Measurements from ENCODE around the gene GPR55. TPM values are rescaled to one million over a fixed set of nuclear protein-coding genes. Genes with fewer than 3 reads are reported as not detected.

Gene GPR55
- total RNA-seq, 1 experiment from 2014 or later, result not detected

DNA sequence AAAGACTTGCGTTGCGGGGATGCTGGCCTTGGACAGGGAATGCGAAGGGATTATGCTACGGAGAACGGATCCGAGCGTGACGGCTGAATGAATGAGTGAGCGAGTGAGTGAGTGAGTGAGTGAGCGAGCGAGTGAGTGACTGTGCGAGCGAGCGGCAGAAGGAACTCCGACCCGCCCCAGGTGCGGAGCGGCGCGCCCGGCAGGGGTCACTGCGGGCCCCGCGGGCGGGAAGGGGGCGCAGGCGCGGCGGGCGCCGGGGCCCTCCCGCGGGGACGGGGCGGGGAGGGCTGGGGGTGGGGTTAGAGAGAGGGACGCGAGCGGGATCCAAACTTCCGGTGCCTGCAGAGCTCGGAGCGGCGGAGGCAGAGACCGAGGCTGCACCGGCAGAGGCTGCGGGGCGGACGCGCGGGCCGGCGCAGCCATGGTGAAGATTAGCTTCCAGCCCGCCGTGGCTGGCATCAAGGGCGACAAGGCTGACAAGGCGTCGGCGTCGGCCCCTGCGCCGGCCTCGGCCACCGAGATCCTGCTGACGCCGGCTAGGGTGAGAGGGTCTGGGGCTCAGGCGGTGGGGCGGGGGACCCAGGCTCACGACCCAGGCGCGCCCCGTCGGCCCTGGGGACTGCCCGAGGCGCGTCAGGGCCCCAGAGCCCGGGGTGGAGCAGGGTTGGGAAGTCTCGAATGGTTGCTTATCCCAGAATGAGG is 60.3 kb downstream of the GPR55 start, which contains the start of gene ITM2C:
Gene ITM2C, plus strand, starts transcription at position 338 of the 702 bp plus-strand sequence. Its CDS starts 84 bp downstream, at position 422.
- CTCF ChIA-PET, result interaction anchor here (0.7 kb wide), 1 partner anchor 247 kb away, joined by 3 read pairs; no protein-coding TSS in a partner anchor

DNA sequence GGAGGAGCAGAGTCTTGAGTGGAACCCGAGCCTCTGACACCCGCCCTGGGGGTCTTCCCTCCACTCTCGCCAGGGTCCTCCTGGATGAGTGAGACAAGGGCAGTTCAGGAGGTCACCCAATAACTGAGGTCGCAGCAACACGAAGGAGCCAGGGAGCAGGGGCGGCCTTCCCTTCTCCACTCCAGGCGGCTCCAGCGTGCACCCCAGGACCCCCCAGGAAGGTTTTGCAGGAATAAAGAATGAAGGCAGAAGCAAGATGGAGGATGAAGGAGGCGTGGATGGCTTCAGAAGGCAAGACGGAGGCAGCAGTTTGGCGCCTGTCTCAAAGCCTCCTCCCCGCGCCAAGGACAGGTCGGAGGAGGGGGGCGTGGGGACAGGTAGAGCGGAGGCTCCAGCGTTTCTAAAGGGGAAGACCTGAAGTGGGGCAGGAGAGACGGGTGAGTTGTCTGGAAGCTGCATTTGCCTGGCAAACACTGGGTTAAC is 60.9 kb downstream of the GPR55 start:
- Histone ChIP-seq H3K4me1 (replicated peaks; ENCODE audit: insufficient read depth) (no peaks in the 10 kb centered on the region; the same call in 1 of the 2 replicates), H3K9me3 (ENCODE audit: insufficient read depth, low read depth) (no peaks in the 10 kb centered on the region), H3K4me3 (peak overlapping the region; percentile 84), H2AFZ (peak overlapping the region; percentile 95), H3K27ac (no peak overlapping the region), H3K79me2 (ENCODE audit: low read depth) (no peaks in the 10 kb centered on the region), H3F3A (ENCODE audit: insufficient read depth, low read depth) (peaks cover 5% of the 10 kb centered on the region; the same call in 1 of the 2 replicates), H3K9me2 (ENCODE audit: insufficient read depth) (no peaks in the 10 kb centered on the region), H3K36me3 (ENCODE audit: low read depth) (no peaks in the 10 kb centered on the region), H4K20me1 (ENCODE audit: insufficient read depth) (no peaks in the 10 kb centered on the region), H3K27me3 (ENCODE audit: insufficient read depth, low read depth) (peaks cover 13% of the 10 kb centered on the region; the same call in 1 of the 2 replicates), H3K4me2 (peak overlapping the region; percentile 93)
- no peak for DNase-seq
- intact Hi-C loops (cut with micrococcal nuclease; ENCODE audit: unreplicated experiment), result no loop called here
- ChIA-PET CTCF (no interaction called here), POLR2A (ENCODE audit: unreplicated experiment) (interaction anchor here (0.7 kb wide), 1 partner anchor 880 kb away, joined by 3 read pairs; no protein-coding TSS in a partner anchor)
- BruUV-seq (replicated peaks), result no TSS peak
- no peak for TF ChIP-seq CTCF (conservative IDR thresholded peaks at IDR 0.05)
- no peak for TF ChIP-seq EZH2 (IDR thresholded peaks at IDR 0.05; ENCODE audit: low read depth)

More for the DNA sequence above, 60.3 kb downstream of the GPR55 start, which contains the start of gene ITM2C:
- TSS peak; percentile 14 for BruUV-seq (replicated peaks)
- Histone ChIP-seq H3K4me1 (replicated peaks; ENCODE audit: insufficient read depth) (no peaks in the 10 kb centered on the region; the same call in 1 of the 2 replicates), H3K36me3 (ENCODE audit: low read depth) (no peaks in the 10 kb centered on the region), H3K79me2 (ENCODE audit: low read depth) (no peaks in the 10 kb centered on the region), H3K9me3 (ENCODE audit: insufficient read depth, low read depth) (no peaks in the 10 kb centered on the region), H3F3A (ENCODE audit: insufficient read depth, low read depth) (peaks cover 5% of the 10 kb centered on the region; the same call in 1 of the 2 replicates), H4K20me1 (ENCODE audit: insufficient read depth) (no peaks in the 10 kb centered on the region), H3K4me2 (peak within 1 kb of the TSS; percentile 93), H3K27me3 (ENCODE audit: insufficient read depth, low read depth) (peaks cover 13% of the 10 kb centered on the region; the same call in 1 of the 2 replicates), H3K9me2 (ENCODE audit: insufficient read depth) (no peaks in the 10 kb centered on the region), H2AFZ (peak within 1 kb of the TSS; percentile 95), H3K4me3 (peak within 1 kb of the TSS; percentile 84), H3K27ac (no peak within 1 kb of the TSS)
- DNase-seq, result peak in 1 of 2 experiments; percentile 78
- intact Hi-C loops (cut with micrococcal nuclease; ENCODE audit: unreplicated experiment), result no loop called here
- TF ChIP-seq CTCF (conservative IDR thresholded peaks at IDR 0.05), result no peak
- TF ChIP-seq EZH2 (IDR thresholded peaks at IDR 0.05; ENCODE audit: low read depth), result no peak
- POLR2A ChIA-PET (ENCODE audit: unreplicated experiment), result interaction anchor here (0.6 to 0.7 kb wide), 2 partner anchors 209 to 880 kb away, joined by 3 to 29 read pairs; no protein-coding TSS in a partner anchor

- H3K9me2 ChIP-seq (ENCODE audit: insufficient read depth), result no peaks in the 10 kb centered on the region
- BruUV-seq (replicated peaks), result no TSS peak
- H3K4me1 ChIP-seq (replicated peaks; ENCODE audit: insufficient read depth), result no peaks in the 10 kb centered on the region; the same call in 1 of the 2 replicates
- H3F3A ChIP-seq (ENCODE audit: insufficient read depth, low read depth), result peaks cover 5% of the 10 kb centered on the region; the same call in 1 of the 2 replicates
- H3K27me3 ChIP-seq (ENCODE audit: insufficient read depth, low read depth), result peaks cover 13% of the 10 kb centered on the region; the same call in 1 of the 2 replicates
- no peaks in the 10 kb centered on the region; the same call in 1 of the 2 replicates for H3K9me3 ChIP-seq (ENCODE audit: insufficient read depth, low read depth)
- no peak overlapping the region for H3K4me3 ChIP-seq
- no peak overlapping the region for H3K4me2 ChIP-seq
- H2AFZ ChIP-seq, result no peak overlapping the region
- intact Hi-C loops (cut with micrococcal nuclease; ENCODE audit: unreplicated experiment), result no loop called here
- H3K27ac ChIP-seq, result no peak overlapping the region
- H3K36me3 ChIP-seq (ENCODE audit: low read depth), result no peaks in the 10 kb centered on the region
- no peaks in the 10 kb centered on the region for H4K20me1 ChIP-seq (ENCODE audit: insufficient read depth)
- POLR2A ChIA-PET (ENCODE audit: unreplicated experiment), result no interaction called here
- no peak for DNase-seq
- H3K79me2 ChIP-seq (ENCODE audit: low read depth), result no peaks in the 10 kb centered on the region
- CTCF ChIA-PET, result no interaction called here
- no peak for TF ChIP-seq EZH2 (IDR thresholded peaks at IDR 0.05; ENCODE audit: low read depth)
- no peak for TF ChIP-seq CTCF (conservative IDR thresholded peaks at IDR 0.05)
Measured at GRCh38 chr2:230863442-230864121, 61.5 kb downstream of the GPR55 start.

All from PC-9 (cell line).